ENCODE data around the gene DNMT3B. TPM values are rescaled to one million over a fixed set of nuclear protein-coding genes. Genes with fewer than 3 reads are reported as not detected.

The DNMT3B gene
- total RNA-seq, 1 experiment from 2014 or later: 682 TPM

DNA sequence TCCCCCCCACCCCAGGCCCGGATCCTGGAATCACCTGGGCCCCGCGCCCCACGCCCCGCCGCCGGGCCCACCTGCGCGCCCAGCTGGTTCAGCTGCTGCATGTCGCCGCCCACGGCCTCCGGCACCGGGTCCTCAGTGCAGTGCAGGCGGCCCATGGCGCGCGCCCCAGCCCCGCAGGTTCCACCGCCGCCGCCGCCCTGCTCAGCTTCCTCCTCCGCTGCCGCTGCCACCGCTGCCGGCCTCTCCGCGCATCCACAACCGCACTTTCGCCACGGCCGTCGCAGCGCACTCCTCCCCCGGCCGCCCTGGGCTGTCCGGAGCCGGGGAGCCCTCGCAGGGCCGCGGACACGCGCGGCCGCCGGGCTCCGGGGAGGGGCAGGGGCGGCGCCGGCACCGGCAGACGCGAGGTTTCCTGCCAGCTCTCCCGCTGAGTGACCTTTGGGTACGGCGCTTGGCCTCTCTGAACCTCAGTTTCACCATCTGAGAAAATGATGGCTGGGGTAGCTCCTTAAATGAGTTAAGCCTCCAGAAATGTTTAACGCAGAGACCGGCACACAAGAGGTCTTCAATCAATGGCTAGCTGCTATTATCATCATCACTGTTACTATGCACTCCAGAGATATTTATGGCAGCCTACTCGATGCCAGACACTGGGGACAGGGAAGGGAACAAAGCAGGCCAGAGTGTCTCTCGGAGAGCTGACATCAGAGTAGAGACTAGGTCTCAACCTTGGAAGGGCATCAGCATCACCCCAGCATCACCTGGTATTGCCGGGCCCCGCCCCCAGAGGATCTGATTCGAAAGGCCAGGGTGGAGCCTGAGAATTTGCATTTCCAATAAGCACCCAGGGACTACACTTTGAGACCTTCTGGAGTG, 18.7 kb upstream of the DNMT3B start, which contains the start of gene COMMD7 (continued):
- TF ChIP-seq, protein P1, sequence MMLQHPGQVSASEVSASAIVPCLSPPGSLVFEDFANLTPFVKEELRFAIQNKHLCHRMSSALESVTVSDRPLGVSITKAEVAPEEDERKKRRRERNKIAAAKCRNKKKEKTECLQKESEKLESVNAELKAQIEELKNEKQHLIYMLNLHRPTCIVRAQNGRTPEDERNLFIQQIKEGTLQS (CRISPR knock-in tag; conservative IDR thresholded peaks at IDR 0.05): no peak
- no peak for TF ChIP-seq NFATC4 (CRISPR knock-in tag; IDR thresholded peaks at IDR 0.05)
- no peak for TF ChIP-seq FOXK1 (CRISPR knock-in tag; IDR thresholded peaks at IDR 0.05)
- TF ChIP-seq RELA (CRISPR knock-in tag; IDR thresholded peaks at IDR 0.05; ENCODE audit: borderline replicate concordance): 0 out of 2 replicates have a peak, but pooled peaks have one; percentile 16
- no peak for TF ChIP-seq PRRX2 (CRISPR knock-in tag; IDR thresholded peaks at IDR 0.05)
- TF ChIP-seq, protein P2, sequence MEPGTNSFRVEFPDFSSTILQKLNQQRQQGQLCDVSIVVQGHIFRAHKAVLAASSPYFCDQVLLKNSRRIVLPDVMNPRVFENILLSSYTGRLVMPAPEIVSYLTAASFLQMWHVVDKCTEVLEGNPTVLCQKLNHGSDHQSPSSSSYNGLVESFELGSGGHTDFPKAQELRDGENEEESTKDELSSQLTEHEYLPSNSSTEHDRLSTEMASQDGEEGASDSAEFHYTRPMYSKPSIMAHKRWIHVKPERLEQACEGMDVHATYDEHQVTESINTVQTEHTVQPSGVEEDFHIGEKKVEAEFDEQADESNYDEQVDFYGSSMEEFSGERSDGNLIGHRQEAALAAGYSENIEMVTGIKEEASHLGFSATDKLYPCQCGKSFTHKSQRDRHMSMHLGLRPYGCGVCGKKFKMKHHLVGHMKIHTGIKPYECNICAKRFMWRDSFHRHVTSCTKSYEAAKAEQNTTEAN (CRISPR knock-in tag; IDR thresholded peaks at IDR 0.05): no peak
- TF ChIP-seq, protein P3, sequence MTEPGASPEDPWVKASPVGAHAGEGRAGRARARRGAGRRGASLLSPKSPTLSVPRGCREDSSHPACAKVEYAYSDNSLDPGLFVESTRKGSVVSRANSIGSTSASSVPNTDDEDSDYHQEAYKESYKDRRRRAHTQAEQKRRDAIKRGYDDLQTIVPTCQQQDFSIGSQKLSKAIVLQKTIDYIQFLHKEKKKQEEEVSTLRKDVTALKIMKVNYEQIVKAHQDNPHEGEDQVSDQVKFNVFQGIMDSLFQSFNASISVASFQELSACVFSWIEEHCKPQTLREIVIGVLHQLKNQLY (CRISPR knock-in tag; IDR thresholded peaks at IDR 0.05): no peak
- TF ChIP-seq, protein P4, sequence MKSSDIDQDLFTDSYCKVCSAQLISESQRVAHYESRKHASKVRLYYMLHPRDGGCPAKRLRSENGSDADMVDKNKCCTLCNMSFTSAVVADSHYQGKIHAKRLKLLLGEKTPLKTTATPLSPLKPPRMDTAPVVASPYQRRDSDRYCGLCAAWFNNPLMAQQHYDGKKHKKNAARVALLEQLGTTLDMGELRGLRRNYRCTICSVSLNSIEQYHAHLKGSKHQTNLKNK (CRISPR knock-in tag; IDR thresholded peaks at IDR 0.05): no peak
- TF ChIP-seq, protein P5, sequence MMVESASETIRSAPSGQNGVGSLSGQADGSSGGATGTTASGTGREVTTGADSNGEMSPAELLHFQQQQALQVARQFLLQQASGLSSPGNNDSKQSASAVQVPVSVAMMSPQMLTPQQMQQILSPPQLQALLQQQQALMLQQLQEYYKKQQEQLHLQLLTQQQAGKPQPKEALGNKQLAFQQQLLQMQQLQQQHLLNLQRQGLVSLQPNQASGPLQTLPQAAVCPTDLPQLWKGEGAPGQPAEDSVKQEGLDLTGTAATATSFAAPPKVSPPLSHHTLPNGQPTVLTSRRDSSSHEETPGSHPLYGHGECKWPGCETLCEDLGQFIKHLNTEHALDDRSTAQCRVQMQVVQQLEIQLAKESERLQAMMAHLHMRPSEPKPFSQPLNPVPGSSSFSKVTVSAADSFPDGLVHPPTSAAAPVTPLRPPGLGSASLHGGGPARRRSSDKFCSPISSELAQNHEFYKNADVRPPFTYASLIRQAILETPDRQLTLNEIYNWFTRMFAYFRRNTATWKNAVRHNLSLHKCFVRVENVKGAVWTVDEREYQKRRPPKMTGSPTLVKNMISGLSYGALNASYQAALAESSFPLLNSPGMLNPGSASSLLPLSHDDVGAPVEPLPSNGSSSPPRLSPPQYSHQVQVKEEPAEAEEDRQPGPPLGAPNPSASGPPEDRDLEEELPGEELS (CRISPR knock-in tag; IDR thresholded peaks at IDR 0.05): peak; percentile 21; the same call in 1 of the 2 replicates
- TF ChIP-seq CREB1 (CRISPR knock-in tag; IDR thresholded peaks at IDR 0.05): no peak
- no peak for TF ChIP-seq TCF7 (CRISPR knock-in tag; IDR thresholded peaks at IDR 0.05; ENCODE audit: low read depth)
- TF ChIP-seq, protein P6, sequence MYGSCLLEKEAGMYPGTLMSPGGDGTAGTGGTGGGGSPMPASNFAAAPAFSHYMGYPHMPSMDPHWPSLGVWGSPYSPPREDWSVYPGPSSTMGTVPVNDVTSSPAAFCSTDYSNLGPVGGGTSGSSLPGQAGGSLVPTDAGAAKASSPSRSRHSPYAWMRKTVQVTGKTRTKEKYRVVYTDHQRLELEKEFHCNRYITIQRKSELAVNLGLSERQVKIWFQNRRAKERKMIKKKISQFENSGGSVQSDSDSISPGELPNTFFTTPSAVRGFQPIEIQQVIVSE (CRISPR knock-in tag; IDR thresholded peaks at IDR 0.05; ENCODE audit: borderline replicate concordance): no peak
- TF ChIP-seq HMGA2 (CRISPR knock-in tag; IDR thresholded peaks at IDR 0.05): no peak
- TF ChIP-seq, protein P7, sequence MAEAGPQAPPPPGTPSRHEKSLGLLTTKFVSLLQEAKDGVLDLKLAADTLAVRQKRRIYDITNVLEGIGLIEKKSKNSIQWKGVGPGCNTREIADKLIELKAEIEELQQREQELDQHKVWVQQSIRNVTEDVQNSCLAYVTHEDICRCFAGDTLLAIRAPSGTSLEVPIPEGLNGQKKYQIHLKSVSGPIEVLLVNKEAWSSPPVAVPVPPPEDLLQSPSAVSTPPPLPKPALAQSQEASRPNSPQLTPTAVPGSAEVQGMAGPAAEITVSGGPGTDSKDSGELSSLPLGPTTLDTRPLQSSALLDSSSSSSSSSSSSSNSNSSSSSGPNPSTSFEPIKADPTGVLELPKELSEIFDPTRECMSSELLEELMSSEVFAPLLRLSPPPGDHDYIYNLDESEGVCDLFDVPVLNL (CRISPR knock-in tag; IDR thresholded peaks at IDR 0.05; ENCODE audit: borderline replicate concordance, low read depth): no peak
- no peak for TF ChIP-seq IRF2 (CRISPR knock-in tag; IDR thresholded peaks at IDR 0.05; ENCODE audit: borderline replicate concordance, low read depth)
- TF ChIP-seq, protein P8, sequence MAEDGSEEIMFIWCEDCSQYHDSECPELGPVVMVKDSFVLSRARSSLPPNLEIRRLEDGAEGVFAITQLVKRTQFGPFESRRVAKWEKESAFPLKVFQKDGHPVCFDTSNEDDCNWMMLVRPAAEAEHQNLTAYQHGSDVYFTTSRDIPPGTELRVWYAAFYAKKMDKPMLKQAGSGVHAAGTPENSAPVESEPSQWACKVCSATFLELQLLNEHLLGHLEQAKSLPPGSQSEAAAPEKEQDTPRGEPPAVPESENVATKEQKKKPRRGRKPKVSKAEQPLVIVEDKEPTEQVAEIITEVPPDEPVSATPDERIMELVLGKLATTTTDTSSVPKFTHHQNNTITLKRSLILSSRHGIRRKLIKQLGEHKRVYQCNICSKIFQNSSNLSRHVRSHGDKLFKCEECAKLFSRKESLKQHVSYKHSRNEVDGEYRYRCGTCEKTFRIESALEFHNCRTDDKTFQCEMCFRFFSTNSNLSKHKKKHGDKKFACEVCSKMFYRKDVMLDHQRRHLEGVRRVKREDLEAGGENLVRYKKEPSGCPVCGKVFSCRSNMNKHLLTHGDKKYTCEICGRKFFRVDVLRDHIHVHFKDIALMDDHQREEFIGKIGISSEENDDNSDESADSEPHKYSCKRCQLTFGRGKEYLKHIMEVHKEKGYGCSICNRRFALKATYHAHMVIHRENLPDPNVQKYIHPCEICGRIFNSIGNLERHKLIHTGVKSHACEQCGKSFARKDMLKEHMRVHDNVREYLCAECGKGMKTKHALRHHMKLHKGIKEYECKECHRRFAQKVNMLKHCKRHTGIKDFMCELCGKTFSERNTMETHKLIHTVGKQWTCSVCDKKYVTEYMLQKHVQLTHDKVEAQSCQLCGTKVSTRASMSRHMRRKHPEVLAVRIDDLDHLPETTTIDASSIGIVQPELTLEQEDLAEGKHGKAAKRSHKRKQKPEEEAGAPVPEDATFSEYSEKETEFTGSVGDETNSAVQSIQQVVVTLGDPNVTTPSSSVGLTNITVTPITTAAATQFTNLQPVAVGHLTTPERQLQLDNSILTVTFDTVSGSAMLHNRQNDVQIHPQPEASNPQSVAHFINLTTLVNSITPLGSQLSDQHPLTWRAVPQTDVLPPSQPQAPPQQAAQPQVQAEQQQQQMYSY (CRISPR knock-in tag; IDR thresholded peaks at IDR 0.05): peak; percentile 54; the same call in 1 of the 2 replicates
- TF ChIP-seq, protein P9, sequence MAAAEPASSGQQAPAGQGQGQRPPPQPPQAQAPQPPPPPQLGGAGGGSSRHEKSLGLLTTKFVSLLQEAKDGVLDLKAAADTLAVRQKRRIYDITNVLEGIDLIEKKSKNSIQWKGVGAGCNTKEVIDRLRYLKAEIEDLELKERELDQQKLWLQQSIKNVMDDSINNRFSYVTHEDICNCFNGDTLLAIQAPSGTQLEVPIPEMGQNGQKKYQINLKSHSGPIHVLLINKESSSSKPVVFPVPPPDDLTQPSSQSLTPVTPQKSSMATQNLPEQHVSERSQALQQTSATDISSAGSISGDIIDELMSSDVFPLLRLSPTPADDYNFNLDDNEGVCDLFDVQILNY (CRISPR knock-in tag; IDR thresholded peaks at IDR 0.05): no peak
- no peak for TF ChIP-seq GTF2I (CRISPR knock-in tag; conservative IDR thresholded peaks at IDR 0.05)
- TF ChIP-seq, protein P10, sequence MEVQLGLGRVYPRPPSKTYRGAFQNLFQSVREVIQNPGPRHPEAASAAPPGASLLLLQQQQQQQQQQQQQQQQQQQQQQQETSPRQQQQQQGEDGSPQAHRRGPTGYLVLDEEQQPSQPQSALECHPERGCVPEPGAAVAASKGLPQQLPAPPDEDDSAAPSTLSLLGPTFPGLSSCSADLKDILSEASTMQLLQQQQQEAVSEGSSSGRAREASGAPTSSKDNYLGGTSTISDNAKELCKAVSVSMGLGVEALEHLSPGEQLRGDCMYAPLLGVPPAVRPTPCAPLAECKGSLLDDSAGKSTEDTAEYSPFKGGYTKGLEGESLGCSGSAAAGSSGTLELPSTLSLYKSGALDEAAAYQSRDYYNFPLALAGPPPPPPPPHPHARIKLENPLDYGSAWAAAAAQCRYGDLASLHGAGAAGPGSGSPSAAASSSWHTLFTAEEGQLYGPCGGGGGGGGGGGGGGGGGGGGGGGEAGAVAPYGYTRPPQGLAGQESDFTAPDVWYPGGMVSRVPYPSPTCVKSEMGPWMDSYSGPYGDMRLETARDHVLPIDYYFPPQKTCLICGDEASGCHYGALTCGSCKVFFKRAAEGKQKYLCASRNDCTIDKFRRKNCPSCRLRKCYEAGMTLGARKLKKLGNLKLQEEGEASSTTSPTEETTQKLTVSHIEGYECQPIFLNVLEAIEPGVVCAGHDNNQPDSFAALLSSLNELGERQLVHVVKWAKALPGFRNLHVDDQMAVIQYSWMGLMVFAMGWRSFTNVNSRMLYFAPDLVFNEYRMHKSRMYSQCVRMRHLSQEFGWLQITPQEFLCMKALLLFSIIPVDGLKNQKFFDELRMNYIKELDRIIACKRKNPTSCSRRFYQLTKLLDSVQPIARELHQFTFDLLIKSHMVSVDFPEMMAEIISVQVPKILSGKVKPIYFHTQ (CRISPR knock-in tag; IDR thresholded peaks at IDR 0.05): no peak
- TF ChIP-seq GABPB1 (CRISPR knock-in tag; IDR thresholded peaks at IDR 0.05): peak; percentile 36; the same call in 1 of the 2 replicates
- TF ChIP-seq ZNF263 (CRISPR knock-in tag; IDR thresholded peaks at IDR 0.05; ENCODE audit: low read depth): 0 out of 2 replicates have a peak, but pooled peaks have one; percentile 30
- no peak for TF ChIP-seq ZNF396 (CRISPR knock-in tag; IDR thresholded peaks at IDR 0.05; ENCODE audit: borderline replicate concordance)
- no peak for TF ChIP-seq MXD4 (CRISPR knock-in tag; IDR thresholded peaks at IDR 0.05; ENCODE audit: borderline replicate concordance)

Measured in WTC11 (cell line).